HEK293 (cell line): ENCODE results near the gene RRAS.

Experiments
- CTCF ChIA-PET: fragments of 350-600 bp; formaldehyde crosslinking; extraction: SDS; loops from one replicate; lab custom pipeline; 2021; ENCODE audit warnings: antibody characterized with exemption; lab: Yijun Ruan, JAX
- POLR2A ChIA-PET: fragments of 300-600 bp; formaldehyde crosslinking; extraction: SDS; loops from one replicate; lab custom pipeline; 2020; ENCODE audit warnings: antibody characterized with exemption, inconsistent platforms; lab: Yijun Ruan, JAX
- H3K27ac ChIP-seq: fragments of 200-500 bp; sonication (Bioruptor generic); 2 replicates; pipeline ENCODE4 v1.5.1; 2014; ENCODE audit warnings: low read depth, low read length, control low read depth, inconsistent platforms; ENCODE audit errors: extremely low read depth
- H3K36me3 ChIP-seq, 2 experiments: fragments of 200-500 bp in 1 of 2; sonication (Bioruptor generic) in 1 of 2; 1 replicate in 1 of 2; 2 replicates in 1 of 2; pipeline ENCODE4 v1.5.1; 2014 to 2017; ENCODE audit warnings: inconsistent platforms in 2 of 2, low read length in 2 of 2; ENCODE audit not compliant: control insufficient read depth in 2 of 2, insufficient read depth in 1 of 2
- H3K4me1 ChIP-seq: fragments of 200-500 bp; sonication (Bioruptor generic); 2 replicates; pipeline ENCODE4 v1.5.1; 2014; ENCODE audit warnings: mild to moderate bottlenecking, low read length, inconsistent platforms; ENCODE audit not compliant: control insufficient read depth, insufficient read depth
- H3K4me3 ChIP-seq: 2 replicates; pipeline ENCODE4 v1.5.1; 2011; ENCODE audit warnings: low read depth, mild to moderate bottlenecking, control low read depth, low read length, moderate library complexity
- H3K9me3 ChIP-seq: fragments of 200-500 bp; sonication (Bioruptor generic); 2 replicates; pipeline ENCODE4 v1.5.1; 2014; ENCODE audit warnings: low read depth, low read length, inconsistent platforms; ENCODE audit not compliant: control insufficient read depth, insufficient read depth
- FEZF1 ChIP-seq: fragments of 450-650 bp; formaldehyde crosslinking; IDR thresholded peaks from 2 replicates; pipeline ENCODE4 v1.5.1; 2016; ENCODE audit warnings: missing biosample characterization, missing genetic modification characterization
- KLF8 ChIP-seq: fragments of 450-650 bp; formaldehyde crosslinking; IDR thresholded peaks from 2 replicates; pipeline ENCODE4 v1.5.1; 2016; ENCODE audit warnings: missing biosample characterization, missing genetic modification characterization
- PATZ1 ChIP-seq: fragments of 450-650 bp; formaldehyde crosslinking; IDR thresholded peaks from 2 replicates; pipeline ENCODE4 v1.5.1; 2016; ENCODE audit warnings: missing biosample characterization, missing genetic modification characterization
- PRDM1 ChIP-seq: fragments of 450-650 bp; formaldehyde crosslinking; IDR thresholded peaks from 2 replicates; pipeline ENCODE4; 2016; ENCODE audit warnings: missing biosample characterization, missing genetic modification characterization
- PRDM10 ChIP-seq: fragments of 450-650 bp; formaldehyde crosslinking; IDR thresholded peaks from 2 replicates; pipeline ENCODE4 v1.5.1; 2016; ENCODE audit warnings: missing biosample characterization, missing genetic modification characterization
- ZBTB1 ChIP-seq: fragments of 450-650 bp; formaldehyde crosslinking; IDR thresholded peaks from 2 replicates; pipeline ENCODE4 v1.5.1; 2016; ENCODE audit warnings: missing biosample characterization, missing genetic modification characterization
- ZBTB26 ChIP-seq: fragments of 450-650 bp; formaldehyde crosslinking; optimal IDR thresholded peaks from 2 replicates; pipeline ENCODE3; 2016; ENCODE audit warnings: missing biosample characterization, mild to moderate bottlenecking, missing genetic modification characterization
- ZFHX2 ChIP-seq: fragments of 450-650 bp; formaldehyde crosslinking; conservative IDR thresholded peaks from 2 replicates; pipeline ENCODE4 v1.5.1; 2016; ENCODE audit warnings: missing biosample characterization, missing genetic modification characterization
- ZNF341 ChIP-seq: fragments of 450-650 bp; formaldehyde crosslinking; IDR thresholded peaks from 2 replicates; pipeline ENCODE4; 2016; ENCODE audit warnings: low read depth, missing biosample characterization, missing genetic modification characterization
- ZNF362 ChIP-seq: fragments of 450-650 bp; formaldehyde crosslinking; IDR thresholded peaks from 2 replicates; pipeline ENCODE4 v1.5.1; 2016; ENCODE audit warnings: missing biosample characterization, missing genetic modification characterization
- ZNF398 ChIP-seq: fragments of 450-650 bp; formaldehyde crosslinking; IDR thresholded peaks from 2 replicates; pipeline ENCODE4 v1.5.1; 2017; ENCODE audit warnings: missing biosample characterization, missing genetic modification characterization
- ZNF404 ChIP-seq: fragments of 450-650 bp; formaldehyde crosslinking; IDR thresholded peaks from 2 replicates; pipeline ENCODE4 v1.5.1; 2017; ENCODE audit warnings: missing biosample characterization, missing genetic modification characterization
- ZNF488 ChIP-seq: fragments of 450-650 bp; formaldehyde crosslinking; IDR thresholded peaks from 2 replicates; pipeline ENCODE4 v1.5.1; 2016; ENCODE audit warnings: missing biosample characterization, missing genetic modification characterization
- ZNF513 ChIP-seq: fragments of 450-650 bp; IDR thresholded peaks from 2 replicates; pipeline ENCODE4 v1.5.1; 2018; ENCODE audit warnings: missing biosample characterization, missing genetic modification characterization
- ZNF530 ChIP-seq: fragments of 450-650 bp; formaldehyde crosslinking; IDR thresholded peaks from 2 replicates; pipeline ENCODE4 v1.5.1; 2016; ENCODE audit warnings: low read depth, missing biosample characterization, missing genetic modification characterization
- ZNF596 ChIP-seq: fragments of 450-650 bp; IDR thresholded peaks from 2 replicates; pipeline ENCODE4 v1.5.0; 2018; ENCODE audit warnings: missing biosample characterization, mild to moderate bottlenecking, missing genetic modification characterization, moderate library complexity
- ZNF747 ChIP-seq: fragments of 450-650 bp; formaldehyde crosslinking; IDR thresholded peaks from 2 replicates; pipeline ENCODE4 v1.5.1; 2016; ENCODE audit warnings: missing biosample characterization, missing genetic modification characterization
- ZNF76 ChIP-seq: fragments of 450-650 bp; formaldehyde crosslinking; IDR thresholded peaks from 2 replicates; pipeline ENCODE4; 2016; ENCODE audit warnings: low read depth, missing biosample characterization, missing genetic modification characterization, borderline replicate concordance
- ZNF843 ChIP-seq: fragments of 450-650 bp; formaldehyde crosslinking; IDR thresholded peaks from 2 replicates; pipeline ENCODE4 v1.5.1; 2016; ENCODE audit warnings: missing biosample characterization, missing genetic modification characterization

Gene RRAS

GRCh38 chr19:49591731-49592485 is 48.0 kb downstream of the RRAS start (continued):
- TF ChIP-seq ZNF596 (tag by site-specific recombination), result peak; percentile 40; the same call in 1 of the 2 replicates
- no peak for TF ChIP-seq ZNF488 (tag by site-specific recombination)
- TF ChIP-seq ZNF404 (tag by site-specific recombination), result no peak
- peak; percentile 82 for TF ChIP-seq KLF8 (tag by site-specific recombination)
- TF ChIP-seq PATZ1, result peak; percentile 99
- peak; percentile 44 for TF ChIP-seq ZFHX2 (tag by site-specific recombination)
- peak; percentile 21; the same call in 1 of the 2 replicates for TF ChIP-seq ZNF341 (tag by site-specific recombination)
- peak; percentile 40; the same call in 1 of the 2 replicates for TF ChIP-seq ZNF843 (tag by site-specific recombination)
- TF ChIP-seq, all 188 proteins: peak for 40

GRCh38 chr19:49590971-49591730 is 48.8 kb downstream of the RRAS start, which contains the start of gene PRR12:
TSS of gene PRR12 (plus strand) at chr19:49591182. CDS start at chr19:49591655, 473 bp downstream.
- Histone ChIP-seq H3K9me3 (no peaks in the 10 kb centered on the region), H3K36me3 (peaks cover 14 to 22% of the 10 kb centered on the region in 2 experiments), H3K27ac (peak within 1 kb of the TSS; percentile 99), H3K4me1 (peaks cover 7% of the 10 kb centered on the region), H3K4me3 (peak within 1 kb of the TSS; percentile 82)
- ChIA-PET POLR2A (interaction anchor here (0.6 to 7.1 kb wide), 12 partner anchors 12 to 103 kb away, joined by 3 to 124 read pairs (median 5); partner anchors contain the start of genes IRF3, NOSIP, PRMT1 and PRRG2), CTCF (interaction anchor here (0.6 to 1.3 kb wide), 4 partner anchors 11 to 137 kb away, joined by 3 to 4 read pairs (median 4); partner anchors contain the start of gene NOSIP)
- TF ChIP-seq PRDM10 (peak; percentile 63), ZFHX2 (tag by site-specific recombination) (0 out of 2 replicates have a peak, but pooled peaks have one; percentile 27), KLF8 (tag by site-specific recombination) (peak; percentile 21; the same call in 1 of the 2 replicates), ZNF747 (tag by site-specific recombination) (no peak), PRDM1 (tag by site-specific recombination) (0 out of 2 replicates have a peak, but pooled peaks have one; percentile 12), FEZF1 (tag by site-specific recombination) (peak; percentile 17; the same call in 1 of the 2 replicates), ZBTB26 (peak; percentile 40), ZNF362 (tag by site-specific recombination) (peak; percentile 52; the same call in 1 of the 2 replicates), ZBTB1 (tag by site-specific recombination) (no peak), ZNF76 (tag by site-specific recombination) (peak; percentile 76), ZNF530 (tag by site-specific recombination) (no peak), ZNF398 (tag by site-specific recombination) (peak; percentile 94), ZNF513 (0 out of 2 replicates have a peak, but pooled peaks have one; percentile 12)
